HG03354 (cell line): Measurements from ENCODE around the gene HS3ST6.
"Not testable (repeated sequence)": the region's sequence is repeated elsewhere in the genome, so short reads cannot be mapped to it uniquely, and the experiment has no call there.

ENCODE experiments used
- ATAC-seq: cut with Tn5 transposase; IDR thresholded peaks from one replicate; pipeline ENCODE4 v1.9.1; 2021; ENCODE audit warnings: mild to moderate bottlenecking; ENCODE audit not compliant: unreplicated experiment, poor library complexity, severe bottlenecking

The HS3ST6 gene

DNA sequence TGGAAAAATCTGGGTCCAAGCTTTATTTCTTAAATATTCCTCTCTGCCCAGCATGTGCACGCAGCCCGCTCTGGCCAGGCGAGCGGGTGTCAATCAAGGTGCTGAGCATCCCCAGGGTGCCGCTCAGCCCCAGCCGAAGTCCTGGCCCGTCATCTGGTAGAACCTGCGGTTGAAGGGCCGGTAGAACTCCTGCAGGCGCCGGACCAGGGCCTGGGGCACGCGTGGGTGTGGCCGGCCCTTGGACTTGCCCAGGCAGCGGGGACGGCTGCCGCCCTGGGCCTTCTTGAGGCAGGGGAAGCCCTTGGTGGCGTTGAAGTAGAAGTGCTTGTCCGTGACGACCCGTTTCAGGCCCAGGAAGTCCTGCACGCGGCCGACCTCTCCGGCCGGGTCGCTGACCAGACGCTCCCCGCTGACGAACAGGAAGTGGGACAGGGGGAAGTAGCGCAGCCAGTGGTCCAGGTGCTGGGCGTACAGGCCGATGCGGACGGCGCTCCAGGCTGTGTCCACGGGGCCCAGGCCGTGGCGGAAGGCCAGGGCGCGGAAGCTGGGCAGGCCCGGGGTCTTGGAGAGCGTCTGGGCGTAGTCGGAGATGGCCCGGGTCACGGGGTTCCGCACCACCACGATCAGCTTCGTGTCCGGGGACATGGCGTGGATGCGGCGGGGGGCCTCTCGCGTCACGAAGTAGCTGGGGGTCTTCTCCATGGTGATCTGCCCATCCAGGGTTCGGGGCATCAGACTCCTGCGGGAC is 6.6 kb downstream of the HS3ST6 start:
- ATAC-seq = no peak

- ATAC-seq = no peak
Observed at GRCh38 chr16:1909561-1910231, 8.5 kb downstream of the HS3ST6 start.

DNA sequence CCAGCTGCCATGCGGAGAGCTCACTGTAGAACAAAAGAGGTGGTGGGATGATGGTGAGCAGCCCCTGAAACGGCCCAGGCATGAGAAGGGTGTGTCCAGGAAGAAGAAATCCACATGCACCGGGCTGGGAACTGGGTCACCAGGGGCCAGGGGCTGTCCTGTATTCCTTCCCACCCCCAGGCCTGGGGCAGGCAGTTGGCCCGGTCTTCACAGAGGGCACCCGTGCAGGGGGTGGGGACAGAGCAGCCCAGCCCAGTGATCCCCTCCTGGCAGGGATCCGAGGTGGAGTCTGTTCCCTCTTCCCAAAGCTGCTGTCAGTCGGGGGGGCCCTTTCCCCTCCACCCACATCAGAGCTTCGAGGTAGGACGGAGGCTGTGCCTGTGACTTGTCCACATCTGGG is 9.2 kb downstream of the HS3ST6 start:
- ATAC-seq = no peak

DNA sequence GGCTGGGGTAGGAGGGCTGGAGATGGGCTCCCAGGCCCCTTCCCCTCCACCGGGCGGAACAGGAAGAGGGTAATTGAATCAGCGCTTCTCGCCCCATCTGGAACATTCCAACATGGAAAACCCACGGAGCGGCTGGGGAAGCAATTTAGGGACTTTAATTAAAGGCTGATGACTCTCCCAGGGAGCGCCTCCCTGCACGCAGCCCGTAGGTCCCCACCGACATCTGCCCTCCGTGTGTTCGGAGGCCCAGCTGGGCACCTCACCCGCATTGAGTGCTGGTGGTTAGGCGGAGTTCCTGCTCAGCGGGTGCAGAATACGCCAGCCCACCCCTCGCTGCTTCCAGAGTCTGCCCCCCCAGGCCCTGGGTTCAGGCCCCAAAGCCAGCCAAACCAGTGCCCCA is 10.0 kb downstream of the HS3ST6 start:
- ATAC-seq = no peak

DNA sequence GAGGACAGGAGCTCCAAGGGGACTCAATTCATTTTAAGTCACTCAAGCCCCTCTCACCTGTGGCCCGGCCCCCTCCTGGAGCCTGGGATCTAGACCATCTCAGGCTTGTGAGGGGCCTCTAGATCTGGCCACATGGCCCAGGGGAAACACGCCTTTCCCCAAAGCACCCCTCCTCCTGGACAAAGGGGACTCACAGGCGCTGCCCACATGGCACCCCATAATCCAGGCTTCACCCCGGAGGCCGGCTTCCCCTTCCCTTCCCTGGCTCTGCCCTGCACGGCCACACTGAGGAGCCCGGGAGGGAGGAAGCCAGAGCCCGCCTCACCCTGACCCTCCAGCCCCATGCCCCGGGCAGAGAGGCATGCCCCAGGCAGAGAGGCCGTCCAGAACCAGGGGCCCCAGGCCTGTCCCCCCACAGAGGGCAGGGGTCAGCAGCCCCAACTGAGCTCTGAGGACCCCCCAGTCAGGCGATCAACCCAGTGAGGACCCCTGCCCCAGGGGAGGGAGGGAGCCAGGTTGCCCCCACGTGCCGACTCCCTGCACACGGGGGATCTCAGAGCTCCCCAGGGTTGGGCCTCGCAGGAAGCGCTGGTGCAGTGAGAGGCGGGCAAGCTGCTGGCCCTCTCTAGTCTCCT is 10.9 kb downstream of the HS3ST6 start:
- ATAC-seq = no peak

DNA sequence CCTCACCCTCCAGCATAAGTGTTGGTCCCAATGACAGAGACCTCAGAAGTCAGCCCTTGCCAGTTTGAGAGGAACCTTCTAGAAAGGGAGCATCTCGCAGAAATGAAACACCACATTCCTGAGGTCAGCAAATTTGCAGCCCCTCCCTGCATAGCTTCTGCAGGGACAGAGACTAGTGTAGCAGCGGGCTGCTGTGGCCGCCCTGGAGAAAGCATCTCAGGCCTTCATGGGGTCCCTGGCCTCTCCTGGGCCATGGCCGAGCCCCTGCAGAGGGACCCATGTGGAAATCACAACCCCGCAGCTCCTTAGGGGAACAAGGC is 11.4 kb downstream of the HS3ST6 start:
- ATAC-seq = no peak

DNA sequence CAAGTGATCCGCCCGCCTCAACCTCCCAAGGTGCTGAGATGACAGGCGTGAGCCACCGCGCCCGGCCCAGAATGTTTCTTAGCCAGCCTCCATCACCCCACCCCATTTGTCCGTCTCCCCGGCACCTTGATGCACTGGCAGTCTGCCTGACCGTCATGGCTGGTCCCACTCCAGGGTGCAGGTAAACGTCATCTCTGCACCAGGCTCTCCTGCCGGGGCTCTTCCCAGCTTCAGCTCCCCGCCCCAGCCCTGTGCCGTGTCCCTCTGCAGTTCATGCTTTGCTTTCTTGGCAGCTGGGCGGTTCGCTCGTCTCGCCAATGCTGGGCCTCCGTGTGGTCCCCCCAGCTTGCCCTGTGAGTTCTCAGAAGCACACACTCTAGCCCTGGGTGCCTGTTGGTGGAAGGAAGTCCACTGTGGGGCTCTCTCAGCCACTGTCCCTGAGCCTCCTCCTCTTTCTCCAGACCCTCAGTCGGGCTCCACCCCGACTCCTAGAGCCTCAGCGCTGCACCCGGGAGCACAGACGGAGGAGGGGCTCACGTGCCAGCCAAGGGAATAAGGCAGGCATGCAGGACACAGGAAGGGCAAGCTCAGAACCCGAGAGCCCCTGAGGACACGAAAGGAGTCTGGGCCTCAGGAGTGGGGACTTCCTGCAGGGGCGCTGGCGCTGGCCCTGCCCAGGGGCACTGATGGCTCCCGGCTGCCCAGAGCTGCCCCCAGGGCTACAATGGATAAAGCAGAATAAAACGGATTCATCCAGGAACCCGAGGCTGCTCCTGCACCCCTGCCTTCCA is 12.0 kb downstream of the HS3ST6 start:
- ATAC-seq = no peak

DNA sequence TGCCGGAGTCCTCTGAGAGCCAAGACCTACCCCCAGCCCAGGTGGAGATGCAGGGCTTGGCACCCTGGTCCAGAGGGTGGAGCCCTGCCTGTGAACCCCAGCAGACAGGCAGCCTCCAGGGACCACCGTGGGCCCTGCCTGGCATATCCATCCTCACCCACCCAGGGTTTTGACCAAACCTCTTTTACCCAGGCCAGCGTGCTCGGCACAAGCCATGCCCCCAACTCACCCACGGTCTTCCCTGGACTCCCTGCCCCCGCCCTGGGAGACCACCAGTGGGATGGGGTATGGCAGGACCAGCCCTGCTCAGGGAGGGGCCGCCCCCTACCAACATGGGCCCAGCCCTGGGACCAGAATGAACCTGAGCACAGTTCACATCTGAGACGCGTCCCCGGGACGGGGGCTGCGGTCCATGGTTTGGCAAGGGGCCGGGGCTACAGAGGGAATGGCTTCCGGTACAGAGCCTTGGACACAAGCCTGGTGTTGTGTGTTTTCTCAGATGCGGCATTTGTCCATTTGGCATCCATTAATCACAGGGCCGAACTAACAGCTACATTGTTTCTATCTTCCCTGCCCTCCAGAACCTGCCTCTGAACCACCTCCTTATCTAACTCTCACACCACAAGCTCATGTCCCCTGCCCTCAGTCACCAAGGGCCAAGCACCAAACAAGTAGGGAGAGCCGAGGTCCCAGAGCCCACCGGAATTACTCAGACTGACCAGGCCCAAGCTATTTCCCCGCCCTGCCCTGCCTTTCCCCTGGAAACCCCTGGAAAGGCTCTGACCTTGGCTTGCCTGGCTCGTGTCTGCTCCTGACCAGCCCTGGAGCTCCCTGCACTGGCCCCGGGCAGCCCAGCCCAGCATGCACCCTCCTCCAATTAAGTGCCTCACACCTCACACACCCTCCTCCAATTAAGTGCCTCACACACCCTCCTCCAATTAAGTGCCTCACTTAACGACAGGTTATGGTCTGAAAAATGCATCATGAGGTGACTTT is 14.1 kb downstream of the HS3ST6 start:
- no peak for ATAC-seq

- no peak for ATAC-seq
Observed at GRCh38 chr16:1903220-1903574, 15.0 kb downstream of the HS3ST6 start.

GRCh38 chr16:1902547-1903219 is 15.5 kb downstream of the HS3ST6 start:
- no peak for ATAC-seq

- ATAC-seq = no peak
Observed at GRCh38 chr16:1900452-1900774, 17.8 kb downstream of the HS3ST6 start.

GRCh38 chr16:1899641-1900451 is 18.4 kb downstream of the HS3ST6 start:
- ATAC-seq = no peak

GRCh38 chr16:1897692-1898091 is 20.5 kb downstream of the HS3ST6 start:
- ATAC-seq = not testable (repeated sequence)

DNA sequence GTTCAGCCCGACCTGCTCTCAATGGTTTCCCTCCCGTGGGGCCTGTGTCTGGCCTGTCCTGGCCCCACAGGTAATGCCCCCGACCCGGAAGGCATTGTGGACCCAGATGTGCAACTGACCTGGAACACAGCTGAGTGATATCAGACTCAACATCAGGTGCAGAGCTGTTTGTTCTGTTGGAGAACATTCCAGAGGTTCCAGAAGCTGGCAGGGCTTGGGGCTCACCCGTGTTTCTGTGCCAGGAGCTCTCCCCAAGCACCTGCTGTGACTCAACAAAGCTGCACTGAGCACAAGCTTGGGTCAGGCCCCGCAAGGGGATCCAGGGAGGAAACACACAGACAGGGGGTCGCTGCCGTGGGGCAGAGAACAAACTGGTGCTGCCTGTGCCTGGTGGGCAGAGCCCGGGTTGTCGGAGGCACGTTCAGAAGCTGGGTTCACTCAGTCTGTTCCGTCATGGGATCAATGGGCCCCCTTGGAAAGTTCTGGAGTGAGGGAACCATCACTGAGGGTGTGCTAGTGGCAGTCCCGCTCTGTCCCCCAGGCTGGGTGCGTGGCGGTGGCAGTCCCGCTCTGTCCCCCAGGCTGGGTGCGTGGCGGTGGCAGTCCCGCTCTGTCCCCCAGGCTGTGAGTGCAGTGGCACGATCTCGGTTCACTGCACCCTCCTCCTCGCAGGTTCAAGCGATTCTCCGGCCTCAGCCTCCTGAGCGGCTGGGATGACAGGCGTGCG is 22.1 kb downstream of the HS3ST6 start:
- ATAC-seq = no peak

DNA sequence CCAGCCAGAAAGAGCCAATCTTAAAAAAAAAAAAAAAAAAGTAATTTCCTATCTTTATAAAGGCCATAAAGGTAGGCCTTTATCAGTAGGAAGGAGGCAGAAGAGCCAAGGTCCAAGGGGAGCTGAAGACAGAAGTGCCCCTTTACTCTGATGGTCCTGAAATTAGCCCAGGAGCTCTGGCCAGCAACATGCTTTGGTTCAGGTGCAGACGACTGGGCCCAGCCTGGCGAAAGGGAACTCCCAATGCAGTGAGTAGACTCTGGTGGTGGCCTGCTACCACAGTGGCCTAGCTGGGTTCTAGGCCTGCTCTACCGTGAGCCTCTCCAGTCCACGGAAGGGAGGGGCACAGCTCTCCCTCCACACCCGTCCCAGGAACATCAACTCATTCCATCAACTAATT is 23.1 kb downstream of the HS3ST6 start:
- ATAC-seq = no peak

DNA sequence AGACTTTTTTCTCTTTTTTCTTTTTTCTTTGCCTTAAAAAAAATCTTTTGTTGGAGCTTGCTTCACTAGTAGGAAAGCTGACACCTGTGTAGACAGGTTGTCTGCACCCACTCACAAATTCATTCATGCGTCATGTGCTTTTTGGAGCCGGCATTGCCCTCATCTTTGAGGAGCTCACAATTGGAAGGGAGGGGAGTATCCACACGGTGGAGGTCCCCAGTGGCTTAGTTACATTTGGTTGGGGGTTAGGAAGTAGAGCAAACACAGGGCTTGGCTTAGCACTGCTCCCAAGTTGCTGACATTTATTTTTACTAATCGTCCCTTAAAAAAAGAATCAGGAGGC is 27.5 kb downstream of the HS3ST6 start:
- ATAC-seq = no peak

DNA sequence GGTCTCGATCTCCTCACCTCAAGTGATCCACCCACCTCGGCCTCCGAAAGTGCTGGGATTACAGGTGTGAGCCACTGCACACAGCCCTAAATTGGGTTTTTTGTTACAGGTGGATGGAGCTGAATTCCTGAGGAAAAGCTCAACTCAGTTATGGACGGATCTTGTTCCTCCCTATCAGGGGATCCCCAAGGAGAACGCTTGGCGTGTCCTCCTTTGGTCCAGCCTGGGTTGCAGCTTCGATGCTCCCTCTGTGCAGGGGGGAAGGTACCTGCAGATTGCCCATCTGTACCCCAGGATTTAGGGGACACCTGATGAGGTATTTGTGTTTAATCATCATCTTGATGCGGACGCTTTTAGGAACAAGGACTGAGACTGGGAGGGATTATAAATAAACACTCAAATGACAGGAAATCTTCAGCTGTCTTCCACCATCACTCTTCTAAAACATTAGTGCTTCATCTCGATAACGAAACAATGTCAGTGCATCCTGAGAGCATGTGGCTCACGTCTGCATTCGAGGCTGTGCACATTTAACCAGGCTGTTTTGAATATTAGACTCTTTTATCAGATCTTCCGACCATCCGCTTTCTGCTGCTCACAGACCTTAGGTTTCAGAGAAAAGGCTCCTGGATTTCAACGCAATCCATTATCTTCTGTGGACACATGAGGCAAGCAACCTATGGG is 28.0 kb downstream of the HS3ST6 start:
- no peak for ATAC-seq
